HepG2 (cell line): ENCODE measurements around the gene GLT1D1. TPM values are rescaled to one million over a fixed set of nuclear protein-coding genes. Genes with fewer than 3 reads are reported as not detected.

ENCODE experiments used
- ATAC-seq: fragments of 200-7000 bp; cut with Tn5 transposase; 3 replicates; pipeline ENCODE4 v1.9.1; 2020; ENCODE audit warnings: mild to moderate bottlenecking, moderate library complexity
- BruUV-seq: library from RNA; stranded (reverse); fragments of 400-500 nt; replicated peaks from 2 replicates; lab custom pipeline; 2021; lab: Mats Ljungman, UMichigan
- CTCF ChIA-PET: fragments of 300-600 bp; formaldehyde crosslinking; extraction: SDS; loops from one replicate; lab custom pipeline; 2021; ENCODE audit warnings: low total read pairs, inconsistent platforms, low intra/inter-chr PET ratio; lab: Yijun Ruan, JAX
- POLR2A ChIA-PET: fragments of 350-600 bp; sonication (Branson Sonifier 250); formaldehyde crosslinking; loops from one replicate; lab custom pipeline; 2020; ENCODE audit warnings: antibody characterized with exemption, inconsistent platforms; lab: Yijun Ruan, JAX
- DNase-seq: peaks from one replicate; pipeline ENCODE4 v3.0.0-alpha.2; 2015; ENCODE audit warnings: low spot score
- FAIRE-seq: peaks from 3 replicates; lab custom pipeline; 2011; peaks lifted over from hg19 to GRCh38; lab: Jason Lieb, UNC
- H2AFZ ChIP-seq: one replicate; pipeline ENCODE4 v1.6.1; 2011; ENCODE audit warnings: low read length, inconsistent platforms
- H3K27ac ChIP-seq: fragments of 300-600 bp; 3 replicates; pipeline ENCODE4 v1.8.0; 2011; ENCODE audit warnings: mixed run types, mild to moderate bottlenecking, mixed read lengths, low read length, inconsistent platforms; ENCODE audit not compliant: insufficient read depth; ENCODE audit errors: extremely low read length
- H3K27me3 ChIP-seq, 2 experiments: fragments of 200-600 bp in 1 of 2; 2 replicates in 1 of 2; 3 replicates in 1 of 2; pipeline versions ENCODE4 v1.6.0 to v1.8.0; 2011; ENCODE audit warnings: low read length in 2 of 2, mild to moderate bottlenecking in 2 of 2, moderate library complexity in 2 of 2, inconsistent platforms in 1 of 2; ENCODE audit not compliant: insufficient read depth in 2 of 2, control insufficient read depth in 1 of 2
- H3K36me3 ChIP-seq, 2 experiments: fragments of 200-600 bp in 1 of 2; replicated peaks in 1 of 2; 2 replicates in 1 of 2; 3 replicates in 1 of 2; pipeline versions ENCODE4 v1.5.1 to v1.8.0; 2011; ENCODE audit warnings: low read length in 2 of 2, inconsistent platforms in 1 of 2; ENCODE audit not compliant: insufficient read depth in 2 of 2, control insufficient read depth in 1 of 2
- H3K4me1 ChIP-seq: 2 replicates; pipeline ENCODE4 v1.5.1; 2012; ENCODE audit warnings: low read length, inconsistent platforms; ENCODE audit not compliant: insufficient read depth
- H3K4me2 ChIP-seq: 2 replicates; pipeline ENCODE4 v1.6.0; 2011; ENCODE audit warnings: low read depth, low read length, inconsistent platforms
- H3K4me3 ChIP-seq, 3 experiments: fragments of 200-600 bp in 1 of 3; sonication (generic), shearing (Covaris generic) in 1 of 3; replicated peaks in 1 of 3; 2 replicates each; pipeline ENCODE4 v1.5.1; 2011 to 2016; ENCODE audit warnings: low read length in 3 of 3, inconsistent platforms in 2 of 3, low read depth in 2 of 3, mild to moderate bottlenecking in 2 of 3, control low read depth in 1 of 3, mixed read lengths in 1 of 3; ENCODE audit not compliant: insufficient read depth in 1 of 3
- H3K79me2 ChIP-seq: one replicate; pipeline ENCODE4 v1.6.1; 2011; ENCODE audit warnings: low read length, inconsistent platforms; ENCODE audit not compliant: insufficient read depth
- H3K9ac ChIP-seq: 2 replicates; pipeline ENCODE4 v1.6.0; 2011; ENCODE audit warnings: mild to moderate bottlenecking, low read depth, low read length, inconsistent platforms; ENCODE audit not compliant: insufficient read depth
- H3K9me3 ChIP-seq: 2 replicates; pipeline ENCODE4 v1.5.1; 2012; ENCODE audit warnings: mild to moderate bottlenecking, low read length
- H4K20me1 ChIP-seq: 2 replicates; pipeline ENCODE4 v1.6.0; 2011; ENCODE audit warnings: inconsistent platforms, mild to moderate bottlenecking, low read length, moderate library complexity; ENCODE audit not compliant: insufficient read depth
- ARID2 ChIP-seq: sonication (generic); formaldehyde crosslinking; IDR thresholded peaks from 2 replicates; pipeline ENCODE4 v1.8.1; 2022; ENCODE audit warnings: mild to moderate bottlenecking, missing genetic modification reagents, borderline replicate concordance
- ATRX ChIP-seq: sonication (generic); formaldehyde crosslinking; IDR thresholded peaks from 2 replicates; pipeline ENCODE4 v1.4.0; 2020; ENCODE audit warnings: missing genetic modification reagents, borderline replicate concordance
- CHCHD3 ChIP-seq: sonication (generic); formaldehyde crosslinking; IDR thresholded peaks from 2 replicates; pipeline ENCODE4 v1.8.0; 2022; ENCODE audit warnings: mild to moderate bottlenecking, missing genetic modification reagents, moderate library complexity
- NFIC ChIP-seq: IDR thresholded peaks from 2 replicates; pipeline ENCODE4 v1.6.1; 2012; ENCODE audit warnings: mild to moderate bottlenecking, low read length, inconsistent platforms
- RAD51 ChIP-seq: fragments of 450-650 bp; IDR thresholded peaks from 2 replicates; pipeline ENCODE4 v1.6.1; 2016; ENCODE audit warnings: borderline replicate concordance
- TEAD3 ChIP-seq: optimal IDR thresholded peaks from 2 replicates; pipeline ENCODE3; 2016; ENCODE audit warnings: borderline replicate concordance
- TRAFD1 ChIP-seq: sonication (generic); formaldehyde crosslinking; IDR thresholded peaks from 2 replicates; pipeline ENCODE4 v1.5.1; 2020; ENCODE audit warnings: missing genetic modification reagents, mild to moderate bottlenecking, borderline replicate concordance
- ZBTB34 ChIP-seq: sonication (generic); formaldehyde crosslinking; IDR thresholded peaks from 2 replicates; pipeline ENCODE4 v1.8.0; 2022; ENCODE audit warnings: mild to moderate bottlenecking, missing genetic modification reagents
- ZNF350 ChIP-seq: sonication (generic); formaldehyde crosslinking; IDR thresholded peaks from 2 replicates; pipeline ENCODE4 v1.4.0; 2020; ENCODE audit warnings: mild to moderate bottlenecking, low read depth, missing genetic modification reagents, borderline replicate concordance
- ZNF383 ChIP-seq: sonication (generic); formaldehyde crosslinking; IDR thresholded peaks from 2 replicates; pipeline ENCODE4 v1.4.0; 2020; ENCODE audit warnings: missing genetic modification reagents, mild to moderate bottlenecking, borderline replicate concordance
- WGBS: methylation state at CpG from one replicate; pipeline ENCODE4 v1.1.6; 2017; ENCODE audit warnings: low lambda C conversion rate; 5-methylcytosine and 5-hydroxymethylcytosine counted together
- in situ Hi-C: cut with HindIII; loops from 2 replicates; pipeline ENCODE4 v1.10.0; 2017; ENCODE audit warnings: low pct_unique_long_range_greater_than_20kb; ENCODE audit not compliant: extremely low pct_ligation_motif_present
- intact Hi-C: fragments of 100-400 bp; cut with micrococcal nuclease; formaldehyde crosslinking; loops from one replicate; pipeline ENCODE4 v1.10.0; 2022; ENCODE audit not compliant: unreplicated experiment
- polyA plus RNA-seq, 8 experiments: library from polyadenylated mRNA; depleted of rRNA in 3 of 8; stranded (reverse) in 7 of 8; unstranded in 1 of 8; fragments of >200 nt; fragmentation: Illumina TruSeq in 4 of 8; extraction: Trizol in 4 of 8; gene quantifications; 2 replicates each; pipeline versions ENCODE4 v1.2.1 to v1.2.3, GENCODE V29; 2011 to 2016; ENCODE audit warnings: low read depth in 4 of 8, missing spikeins in 1 of 8, mixed read lengths in 1 of 8; ENCODE audit not compliant: insufficient read depth in 1 of 8
- total RNA-seq, 5 experiments: library from RNA; depleted of rRNA; stranded (reverse); fragments of >200 nt; fragmentation: Illumina TruSeq; extraction: Trizol; gene quantifications; 2 replicates each; pipeline ENCODE4 v1.2.3, GENCODE V29; 2016; ENCODE audit warnings: low read depth in 1 of 5
- TF ChIP-seq, protein P1 (sequence below): sonication (generic); formaldehyde crosslinking; IDR thresholded peaks from 2 replicates; pipeline ENCODE4 v1.4.0; 2020; ENCODE audit warnings: mild to moderate bottlenecking, low read depth, missing genetic modification reagents
- TF ChIP-seq, protein P2 (sequence below): sonication (generic); formaldehyde crosslinking; IDR thresholded peaks from 2 replicates; pipeline ENCODE4 v1.8.0; 2023; ENCODE audit warnings: mild to moderate bottlenecking, missing genetic modification reagents

GLT1D1 gene
- total and polyA plus RNA-seq, 2 of the 13 experiments (the other 11 are each of a cell fraction or from before 2014, with no cell fraction given) = 0.09 to 0.17 TPM

DNA sequence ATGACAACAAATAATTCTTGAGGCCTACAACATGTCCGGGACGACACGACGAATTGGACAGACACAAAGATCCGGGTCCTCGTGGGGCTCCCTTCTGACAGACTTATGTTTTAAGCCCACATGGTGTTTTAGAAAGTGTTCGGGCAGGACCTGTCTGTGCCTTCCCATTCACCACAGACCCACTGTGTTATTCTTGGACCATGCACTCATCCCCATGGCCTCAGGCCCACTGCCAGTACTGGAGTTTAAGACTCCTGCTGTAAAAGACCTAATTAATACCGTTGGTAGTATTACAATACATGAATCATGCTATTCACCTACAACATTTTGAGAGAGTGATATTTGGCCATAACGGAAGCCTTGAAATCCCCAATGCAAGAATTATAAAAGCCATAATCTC is 49.5 kb upstream of the GLT1D1 start:
- intact Hi-C loops = no loop called here
- WGBS = 99% methylated on average over 9 of the region's 9 CpGs
- no peak overlapping the region for H3K27ac ChIP-seq
- FAIRE-seq = no peak
- H3K4me3 ChIP-seq = no peak overlapping the region
- 0 out of 2 replicates have a peak, but pooled peaks cover 3% of the 10 kb centered on the region for H4K20me1 ChIP-seq
- TF ChIP-seq ARID2 (CRISPR knock-in tag) (no peak), NFIC (no peak), CHCHD3 (CRISPR knock-in tag) (no peak)
- peaks cover 7% of the 10 kb centered on the region for H3K79me2 ChIP-seq
- no TSS peak for BruUV-seq
- in situ Hi-C loops = no loop called here
- no peaks in the 10 kb centered on the region for H3K4me1 ChIP-seq
- H2AFZ ChIP-seq = no peak overlapping the region
- no peaks in the 10 kb centered on the region for H3K9me3 ChIP-seq
- DNase-seq = no peak
- no peak for ATAC-seq
- H3K4me2 ChIP-seq = no peak overlapping the region
- ChIA-PET CTCF (no interaction called here), POLR2A (no interaction called here)
- peaks cover 22 to 65% of the 10 kb centered on the region in 2 experiments for H3K36me3 ChIP-seq
- H3K27me3 ChIP-seq = no peaks in the 10 kb centered on the region
- H3K9ac ChIP-seq = no peak overlapping the region

DNA sequence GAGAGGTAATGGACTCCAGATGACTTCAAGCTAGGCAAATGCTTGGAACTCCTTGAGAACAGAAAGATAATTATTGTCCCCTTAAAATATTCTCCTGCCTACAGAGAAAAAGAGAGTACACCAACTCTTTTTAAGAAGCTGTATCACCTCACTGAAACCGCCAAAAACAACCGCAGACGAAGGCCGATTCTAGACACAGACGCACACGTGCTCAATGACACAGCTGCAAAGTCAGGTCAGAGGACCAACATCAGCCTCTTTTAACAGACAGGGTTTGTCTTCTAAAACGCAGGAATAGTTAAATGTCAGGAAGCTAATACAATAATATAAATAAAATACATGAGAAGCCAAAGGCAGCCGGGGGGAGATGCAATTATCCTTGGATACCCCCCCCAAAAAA is 48.5 kb upstream of the GLT1D1 start:
- intact Hi-C loops = no loop called here
- in situ Hi-C loops = no loop called here
- ATAC-seq (no peak), DNase-seq (no peak), FAIRE-seq (no peak)
- ChIA-PET POLR2A (interaction anchor here (1.7 kb wide), 1 partner anchor 19 kb away, joined by 6 read pairs; no protein-coding TSS in a partner anchor), CTCF (no interaction called here)
- H3K9ac ChIP-seq = no peak overlapping the region
- no peak overlapping the region for H3K4me2 ChIP-seq
- H3K27me3 ChIP-seq = no peaks in the 10 kb centered on the region
- H2AFZ ChIP-seq = no peak overlapping the region
- H3K4me1 ChIP-seq = no peaks in the 10 kb centered on the region
- no peaks in the 10 kb centered on the region for H3K9me3 ChIP-seq
- peaks cover 16 to 62% of the 10 kb centered on the region in 2 experiments for H3K36me3 ChIP-seq
- 97% methylated on average over 8 of the region's 8 CpGs for WGBS
- no TSS peak for BruUV-seq
- H3K27ac ChIP-seq = no peak overlapping the region
- 0 out of 2 replicates have a peak, but pooled peaks cover 3% of the 10 kb centered on the region for H4K20me1 ChIP-seq
- H3K4me3 ChIP-seq = no peak overlapping the region
- H3K79me2 ChIP-seq = peaks cover 7% of the 10 kb centered on the region
- TF ChIP-seq TEAD3 (CRISPR knock-in tag) (no peak), RAD51 (no peak), NFIC (no peak), ATRX (CRISPR knock-in tag) (no peak), ZNF350 (CRISPR knock-in tag) (no peak), ZBTB34 (CRISPR knock-in tag) (no peak), TRAFD1 (CRISPR knock-in tag) (no peak), ZNF383 (CRISPR knock-in tag) (no peak)
- TF ChIP-seq, protein P1, sequence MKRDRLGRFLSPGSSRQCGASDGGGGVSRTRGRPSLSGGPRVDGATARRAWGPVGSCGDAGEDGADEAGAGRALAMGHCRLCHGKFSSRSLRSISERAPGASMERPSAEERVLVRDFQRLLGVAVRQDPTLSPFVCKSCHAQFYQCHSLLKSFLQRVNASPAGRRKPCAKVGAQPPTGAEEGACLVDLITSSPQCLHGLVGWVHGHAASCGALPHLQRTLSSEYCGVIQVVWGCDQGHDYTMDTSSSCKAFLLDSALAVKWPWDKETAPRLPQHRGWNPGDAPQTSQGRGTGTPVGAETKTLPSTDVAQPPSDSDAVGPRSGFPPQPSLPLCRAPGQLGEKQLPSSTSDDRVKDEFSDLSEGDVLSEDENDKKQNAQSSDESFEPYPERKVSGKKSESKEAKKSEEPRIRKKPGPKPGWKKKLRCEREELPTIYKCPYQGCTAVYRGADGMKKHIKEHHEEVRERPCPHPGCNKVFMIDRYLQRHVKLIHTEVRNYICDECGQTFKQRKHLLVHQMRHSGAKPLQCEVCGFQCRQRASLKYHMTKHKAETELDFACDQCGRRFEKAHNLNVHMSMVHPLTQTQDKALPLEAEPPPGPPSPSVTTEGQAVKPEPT (CRISPR knock-in tag) = no peak
- TF ChIP-seq, protein P2, sequence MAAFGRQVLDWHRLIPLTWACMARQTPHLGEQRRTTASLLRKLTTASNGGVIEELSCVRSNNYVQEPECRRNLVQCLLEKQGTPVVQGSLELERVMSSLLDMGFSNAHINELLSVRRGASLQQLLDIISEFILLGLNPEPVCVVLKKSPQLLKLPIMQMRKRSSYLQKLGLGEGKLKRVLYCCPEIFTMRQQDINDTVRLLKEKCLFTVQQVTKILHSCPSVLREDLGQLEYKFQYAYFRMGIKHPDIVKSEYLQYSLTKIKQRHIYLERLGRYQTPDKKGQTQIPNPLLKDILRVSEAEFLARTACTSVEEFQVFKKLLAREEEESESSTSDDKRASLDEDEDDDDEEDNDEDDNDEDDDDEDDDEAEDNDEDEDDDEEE (CRISPR knock-in tag) = no peak
